ENCODE measurements around the gene RAP1GAP. TPM values are rescaled to one million over a fixed set of nuclear protein-coding genes. Genes with fewer than 3 reads are reported as not detected.
A peak's percentile ranks its signal among the peaks of the same experiment; 100 is the strongest.

The RAP1GAP gene
- total RNA-seq, 2 donors from 2014 or later, result 29.6 to 36.3 TPM

GRCh38 chr1:21636029-21636428 is 33.1 kb downstream of the RAP1GAP start:
- no peak overlapping the region for H3K27ac ChIP-seq
- no peaks in the 10 kb centered on the region for H3K4me1 ChIP-seq
- H3K27me3 ChIP-seq, result no peaks in the 10 kb centered on the region

DNA sequence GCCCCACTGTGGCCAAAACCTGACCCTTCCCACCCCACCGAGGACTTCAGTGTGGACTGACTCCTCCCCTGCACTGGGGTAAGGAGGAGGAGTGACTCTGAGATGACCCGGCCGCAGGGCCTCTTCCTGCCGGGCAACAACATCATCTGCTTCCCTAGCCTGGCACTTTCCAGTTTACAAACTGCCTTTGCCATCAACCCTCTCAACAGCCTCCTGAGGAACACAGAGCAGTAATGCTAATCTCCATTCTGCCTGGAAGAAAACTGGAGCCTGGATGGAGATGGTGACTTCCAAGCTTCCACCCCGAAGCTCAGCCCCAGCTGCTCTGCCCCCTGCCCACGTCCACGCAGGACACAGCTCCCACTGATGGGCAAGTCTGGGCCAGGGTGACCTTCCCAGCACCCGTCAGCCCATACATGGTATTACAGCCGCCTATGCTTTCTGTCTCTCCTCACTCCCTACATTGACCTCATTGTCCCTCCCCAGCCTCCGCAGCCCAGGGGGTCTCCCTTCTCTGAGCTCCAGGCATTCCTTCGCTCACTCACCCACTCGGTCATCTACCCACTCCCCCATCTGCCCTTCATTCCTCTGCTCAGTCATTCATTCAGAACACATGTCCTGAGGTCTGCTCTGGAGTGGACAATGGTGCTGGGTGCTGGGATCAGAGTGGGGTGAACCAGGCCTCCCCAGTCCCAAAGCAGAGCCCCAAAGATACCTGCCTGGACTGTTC is 34.2 kb downstream of the RAP1GAP start:
- no peaks in the 10 kb centered on the region for H3K36me3 ChIP-seq
- H3K4me1 ChIP-seq, result no peaks in the 10 kb centered on the region
- intact Hi-C loops (cut with DNase I), result no loop called here
- no peaks in the 10 kb centered on the region for H3K27me3 ChIP-seq
- H3K4me3 ChIP-seq, result no peak overlapping the region
- peak overlapping the region in 1 of 2 donors; percentile 12 for H3K9ac ChIP-seq (ENCODE audit: low read depth in 2 of 2, low read length in 2 of 2)
- DNase-seq, result no peak
- TF ChIP-seq, protein P1, sequence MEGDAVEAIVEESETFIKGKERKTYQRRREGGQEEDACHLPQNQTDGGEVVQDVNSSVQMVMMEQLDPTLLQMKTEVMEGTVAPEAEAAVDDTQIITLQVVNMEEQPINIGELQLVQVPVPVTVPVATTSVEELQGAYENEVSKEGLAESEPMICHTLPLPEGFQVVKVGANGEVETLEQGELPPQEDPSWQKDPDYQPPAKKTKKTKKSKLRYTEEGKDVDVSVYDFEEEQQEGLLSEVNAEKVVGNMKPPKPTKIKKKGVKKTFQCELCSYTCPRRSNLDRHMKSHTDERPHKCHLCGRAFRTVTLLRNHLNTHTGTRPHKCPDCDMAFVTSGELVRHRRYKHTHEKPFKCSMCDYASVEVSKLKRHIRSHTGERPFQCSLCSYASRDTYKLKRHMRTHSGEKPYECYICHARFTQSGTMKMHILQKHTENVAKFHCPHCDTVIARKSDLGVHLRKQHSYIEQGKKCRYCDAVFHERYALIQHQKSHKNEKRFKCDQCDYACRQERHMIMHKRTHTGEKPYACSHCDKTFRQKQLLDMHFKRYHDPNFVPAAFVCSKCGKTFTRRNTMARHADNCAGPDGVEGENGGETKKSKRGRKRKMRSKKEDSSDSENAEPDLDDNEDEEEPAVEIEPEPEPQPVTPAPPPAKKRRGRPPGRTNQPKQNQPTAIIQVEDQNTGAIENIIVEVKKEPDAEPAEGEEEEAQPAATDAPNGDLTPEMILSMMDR (IDR thresholded peaks at IDR 0.05), result no peak
- no peaks in the 10 kb centered on the region for H3K9me3 ChIP-seq
- peak overlapping the region; percentile 30 for H3K27ac ChIP-seq

More at GRCh38 chr1:21636029-21636428, 33.1 kb downstream of the RAP1GAP start:
- no peak overlapping the region for H3K4me3 ChIP-seq
- H3K9me3 ChIP-seq, result no peaks in the 10 kb centered on the region
- TF ChIP-seq, protein P1 (IDR thresholded peaks at IDR 0.05), result no peak
- no peak overlapping the region for H3K9ac ChIP-seq (ENCODE audit: low read depth in 2 of 2, low read length in 2 of 2)
- intact Hi-C loops (cut with DNase I), result no loop called here
- no peak for DNase-seq
- H3K36me3 ChIP-seq, result no peaks in the 10 kb centered on the region

- H3K4me1 ChIP-seq, result no peaks in the 10 kb centered on the region
- H3K9ac ChIP-seq (ENCODE audit: low read depth in 2 of 2, low read length in 2 of 2), result peak overlapping the region in 1 of 2 donors; percentile 26
- peak overlapping the region; percentile 22 for H3K27ac ChIP-seq
- DNase-seq, result peak; percentile 74
- H3K9me3 ChIP-seq, result no peaks in the 10 kb centered on the region
- no peaks in the 10 kb centered on the region for H3K27me3 ChIP-seq
- intact Hi-C loops (cut with DNase I), result no loop called here
- TF ChIP-seq, protein P1 (IDR thresholded peaks at IDR 0.05), result no peak
- H3K4me3 ChIP-seq, result no peak overlapping the region
- no peaks in the 10 kb centered on the region for H3K36me3 ChIP-seq
Observed at GRCh38 chr1:21633992-21634805, 35.0 kb downstream of the RAP1GAP start.

GRCh38 chr1:21633141-21633755 is 35.9 kb downstream of the RAP1GAP start:
- TF ChIP-seq, protein P1 (IDR thresholded peaks at IDR 0.05), result no peak
- DNase-seq, result no peak
- intact Hi-C loops (cut with DNase I), result no loop called here
- H3K9ac ChIP-seq (ENCODE audit: low read depth in 2 of 2, low read length in 2 of 2), result no peak overlapping the region
- H3K4me3 ChIP-seq, result no peak overlapping the region
- H3K9me3 ChIP-seq, result no peaks in the 10 kb centered on the region
- no peaks in the 10 kb centered on the region for H3K4me1 ChIP-seq
- no peaks in the 10 kb centered on the region for H3K36me3 ChIP-seq
- H3K27ac ChIP-seq, result peak overlapping the region; percentile 22
- H3K27me3 ChIP-seq, result no peaks in the 10 kb centered on the region

All from colonic mucosa (tissue), 4 donors.